ENCODE results near the gene ZNF775. TPM values are rescaled to one million over a fixed set of nuclear protein-coding genes. Genes with fewer than 3 reads are reported as not detected.

ZNF775 gene
- total RNA-seq, 1 donor from 2014 or later = 17.1 TPM

- Histone ChIP-seq H3K9me3 (no peaks in the 10 kb centered on the region), H3K27me3 (no peaks in the 10 kb centered on the region), H3K27ac (no peak overlapping the region), H3K36me3 (no peaks in the 10 kb centered on the region), H3K4me3 (no peak overlapping the region), H3K4me1 (no peaks in the 10 kb centered on the region)
- TF ChIP-seq CTCF (IDR thresholded peaks at IDR 0.05) = no peak
- intact Hi-C loops (cut with DNase I) = no loop called here
- no peak for DNase-seq (ENCODE audit: low spot score in 2 of 2)
Measured at GRCh38 chr7:150431839-150432658, 52.9 kb downstream of the ZNF775 start.

GRCh38 chr7:150432915-150433892 is 54.1 kb downstream of the ZNF775 start:
- no peak for DNase-seq (ENCODE audit: low spot score in 2 of 2)
- Histone ChIP-seq H3K27ac (no peak overlapping the region), H3K27me3 (no peaks in the 10 kb centered on the region), H3K36me3 (no peaks in the 10 kb centered on the region), H3K4me3 (no peak overlapping the region), H3K4me1 (no peaks in the 10 kb centered on the region), H3K9me3 (no peaks in the 10 kb centered on the region)
- intact Hi-C loops (cut with DNase I) = no loop called here
- TF ChIP-seq CTCF (IDR thresholded peaks at IDR 0.05) = no peak

- Histone ChIP-seq H3K9me3 (no peaks in the 10 kb centered on the region), H3K4me1 (no peaks in the 10 kb centered on the region), H3K27ac (no peak overlapping the region), H3K4me3 (no peak overlapping the region), H3K36me3 (no peaks in the 10 kb centered on the region), H3K27me3 (no peaks in the 10 kb centered on the region)
- intact Hi-C loops (cut with DNase I) = no loop called here
- TF ChIP-seq CTCF (IDR thresholded peaks at IDR 0.05) = no peak
- no peak for DNase-seq (ENCODE audit: low spot score in 2 of 2)
Measured at GRCh38 chr7:150434240-150434639, 55.1 kb downstream of the ZNF775 start.

- no peak for TF ChIP-seq CTCF (IDR thresholded peaks at IDR 0.05)
- Histone ChIP-seq H3K4me3 (no peak overlapping the region), H3K9me3 (no peaks in the 10 kb centered on the region), H3K27me3 (no peaks in the 10 kb centered on the region), H3K27ac (no peak overlapping the region), H3K4me1 (no peaks in the 10 kb centered on the region), H3K36me3 (no peaks in the 10 kb centered on the region)
- DNase-seq (ENCODE audit: low spot score in 2 of 2) = no peak
- intact Hi-C loops (cut with DNase I) = no loop called here
Measured at GRCh38 chr7:150435047-150435389, 55.9 kb downstream of the ZNF775 start.

- peaks cover 0 to 1% of the 10 kb centered on the region in 2 donors for H3K9me3 ChIP-seq
- H3K27me3 ChIP-seq = no peaks in the 10 kb centered on the region
- intact Hi-C loops (cut with DNase I) = no loop called here
- no peaks in the 10 kb centered on the region for H3K36me3 ChIP-seq
- no peak overlapping the region for H3K4me3 ChIP-seq
- DNase-seq (ENCODE audit: low spot score in 2 of 2) = no peak
- no peak for TF ChIP-seq CTCF (IDR thresholded peaks at IDR 0.05)
- no peak overlapping the region for H3K27ac ChIP-seq
- H3K4me1 ChIP-seq = no peaks in the 10 kb centered on the region
Measured at GRCh38 chr7:150435390-150436073, 56.4 kb downstream of the ZNF775 start.
